H1 (cell line): ENCODE data around the gene PITX3. TPM values are rescaled to one million over a fixed set of nuclear protein-coding genes. Genes with fewer than 3 reads are reported as not detected.

Experiments
- CTCF ChIA-PET: fragments of 300-600 bp; sonication (Branson Sonifier 250); formaldehyde crosslinking; loops from one replicate; lab custom pipeline; 2021; ENCODE audit not compliant: partially characterized antibody; lab: Charles Lee
- POLR2A ChIA-PET: fragments of 300-600 bp; sonication (Branson Sonifier 250); formaldehyde crosslinking; loops from one replicate; lab custom pipeline; 2021; ENCODE audit warnings: inconsistent platforms; ENCODE audit not compliant: partially characterized antibody; lab: Charles Lee
- DNase-seq, 2 experiments: peaks; one replicate each; pipeline versions ENCODE4 v3.0.0 to v3.0.0-alpha.2; 2010 to 2022; ENCODE audit warnings: low spot score in 2 of 2, low read depth in 1 of 2, mixed read lengths in 1 of 2
- FAIRE-seq: peaks from 2 replicates; lab custom pipeline; 2011; peaks lifted over from hg19 to GRCh38; lab: Jason Lieb, UNC
- H2AFZ ChIP-seq: 2 replicates; pipeline ENCODE4 v1.8.1; 2012; ENCODE audit warnings: low read length, inconsistent platforms
- H2AK5ac ChIP-seq: 2 replicates; pipeline ENCODE4 v1.6.1; 2013; ENCODE audit warnings: low read depth, low read length
- H2BK120ac ChIP-seq: replicated peaks from 2 replicates; pipeline ENCODE3; 2013; ENCODE audit warnings: low read depth, low read length, inconsistent platforms
- H2BK12ac ChIP-seq: 2 replicates; pipeline ENCODE4 v1.6.1; 2013; ENCODE audit warnings: low read depth, low read length
- H2BK15ac ChIP-seq: 2 replicates; pipeline ENCODE4 v1.6.1; 2013; ENCODE audit warnings: low read length
- H2BK20ac ChIP-seq: 2 replicates; pipeline ENCODE4 v1.6.1; 2013; ENCODE audit warnings: low read length
- H2BK5ac ChIP-seq: 2 replicates; pipeline ENCODE4 v1.6.1; 2013; ENCODE audit warnings: low read depth, low read length
- H3K14ac ChIP-seq: 2 replicates; pipeline ENCODE4 v1.6.1; 2013; ENCODE audit warnings: inconsistent platforms; ENCODE audit not compliant: insufficient read length
- H3K18ac ChIP-seq: 2 replicates; pipeline ENCODE4 v1.6.1; 2013; ENCODE audit warnings: low read length; ENCODE audit errors: extremely low read depth
- H3K23ac ChIP-seq: 2 replicates; pipeline ENCODE4 v1.6.1; 2013; ENCODE audit warnings: inconsistent platforms; ENCODE audit not compliant: insufficient read length
- H3K23me2 ChIP-seq: 2 replicates; pipeline ENCODE4 v1.6.1; 2013; ENCODE audit warnings: low read depth, low read length
- H3K27ac ChIP-seq: 2 replicates; pipeline ENCODE4 v1.6.1; 2011; ENCODE audit warnings: low read depth, low read length, inconsistent platforms
- H3K27me3 ChIP-seq, 4 experiments: replicated peaks in 1 of 4; 1 replicate in 1 of 4; 2 replicates in 3 of 4; pipeline versions ENCODE4 v1.6.1 to v1.8.1; 2011 to 2013; ENCODE audit warnings: low read length in 3 of 4, mild to moderate bottlenecking in 3 of 4, inconsistent platforms in 2 of 4, mixed read lengths in 2 of 4, moderate library complexity in 1 of 4; ENCODE audit not compliant: control insufficient read depth in 3 of 4, insufficient read depth in 3 of 4; ENCODE audit errors: extremely low read depth in 1 of 4
- H3K36me3 ChIP-seq, 4 experiments: 2 replicates each; pipeline versions ENCODE4 v1.6.1 to v1.8.1; 2011 to 2013; ENCODE audit warnings: mild to moderate bottlenecking in 4 of 4, low read length in 3 of 4, moderate library complexity in 2 of 4, control low read depth in 1 of 4, inconsistent platforms in 1 of 4; ENCODE audit not compliant: insufficient read depth in 4 of 4, control insufficient read depth in 2 of 4
- H3K4ac ChIP-seq: replicated peaks from 2 replicates; pipeline ENCODE3; 2013; ENCODE audit warnings: low read length, low read depth, mixed read lengths, inconsistent platforms; ENCODE audit not compliant: insufficient read length
- H3K4me1 ChIP-seq, 4 experiments: replicated peaks in 1 of 4; 1 replicate in 1 of 4; 2 replicates in 3 of 4; pipeline versions ENCODE4 v1.6.1 to v1.8.1; 2011 to 2013; ENCODE audit warnings: low read length in 3 of 4, inconsistent platforms in 2 of 4, mixed read lengths in 1 of 4; ENCODE audit not compliant: insufficient read depth in 4 of 4, control insufficient read depth in 3 of 4
- H3K4me2 ChIP-seq, 2 experiments: 2 replicates each; pipeline versions ENCODE4 v1.6.1 to v1.8.1; 2011 to 2013; ENCODE audit warnings: low read depth in 2 of 2, low read length in 2 of 2, control low read depth in 1 of 2, inconsistent platforms in 1 of 2, mild to moderate bottlenecking in 1 of 2; ENCODE audit not compliant: insufficient read depth in 1 of 2
- H3K4me3 ChIP-seq, 4 experiments: fragments of 200-600, 300-600 bp in 1 of 4; sonication (generic), shearing (Covaris generic), sonication (Bioruptor Twin) in 1 of 4; 2 replicates each; pipeline versions ENCODE4 v1.5.1 to v1.8.1; 2011 to 2016; ENCODE audit warnings: low read length in 4 of 4, low read depth in 3 of 4, control low read depth in 2 of 4, inconsistent platforms in 2 of 4, mild to moderate bottlenecking in 2 of 4, mixed read lengths in 1 of 4, moderate library complexity in 1 of 4; ENCODE audit not compliant: insufficient read depth in 2 of 4; ENCODE audit errors: extremely low read depth in 1 of 4
- H3K56ac ChIP-seq: replicated peaks from 2 replicates; pipeline ENCODE3; 2013; ENCODE audit warnings: low read depth, mild to moderate bottlenecking, mixed read lengths, low read length, inconsistent platforms; ENCODE audit not compliant: insufficient read length
- H3K79me1 ChIP-seq: 2 replicates; pipeline ENCODE4 v1.6.1; 2013; ENCODE audit warnings: low read depth, low read length, control low read depth
- H3K79me2 ChIP-seq, 2 experiments: 2 replicates each; pipeline versions ENCODE4 v1.6.1 to v1.8.1; 2012 to 2013; ENCODE audit warnings: low read length in 2 of 2, mild to moderate bottlenecking in 2 of 2, inconsistent platforms in 1 of 2; ENCODE audit not compliant: insufficient read depth in 2 of 2, control insufficient read depth in 1 of 2
- H3K9ac ChIP-seq, 4 experiments: replicated peaks in 1 of 4; 1 replicate in 1 of 4; 2 replicates in 3 of 4; pipeline versions ENCODE4 v1.6.1 to v1.8.1; 2011 to 2013; ENCODE audit warnings: low read depth in 3 of 4, low read length in 3 of 4, control low read depth in 2 of 4, mild to moderate bottlenecking in 2 of 4, moderate library complexity in 2 of 4, inconsistent platforms in 1 of 4; ENCODE audit errors: extremely low read depth in 1 of 4
- H3K9me3 ChIP-seq, 2 experiments: 2 replicates each; pipeline versions ENCODE4 v1.6.1 to v1.8.1; 2012 to 2013; ENCODE audit warnings: mild to moderate bottlenecking in 2 of 2, moderate library complexity in 2 of 2, control low read depth in 1 of 2, inconsistent platforms in 1 of 2, low read depth in 1 of 2, low read length in 1 of 2, mixed read lengths in 1 of 2; ENCODE audit not compliant: insufficient read depth in 2 of 2
- H4K20me1 ChIP-seq, 2 experiments: replicated peaks in 1 of 2; 2 replicates each; pipeline versions ENCODE3 to v1.8.1; 2011 to 2013; ENCODE audit warnings: inconsistent platforms in 2 of 2, low read length in 2 of 2, mild to moderate bottlenecking in 1 of 2; ENCODE audit not compliant: insufficient read depth in 2 of 2, control insufficient read depth in 1 of 2
- H4K5ac ChIP-seq: 2 replicates; pipeline ENCODE4 v1.6.1; 2013; ENCODE audit warnings: low read length, low read depth, mixed read lengths, inconsistent platforms; ENCODE audit not compliant: insufficient read length
- H4K8ac ChIP-seq: 2 replicates; pipeline ENCODE4 v1.8.0; 2013; ENCODE audit warnings: mild to moderate bottlenecking, moderate library complexity, low read length, inconsistent platforms; ENCODE audit not compliant: insufficient read depth; ENCODE audit errors: extremely low read depth
- H4K91ac ChIP-seq: replicated peaks from 2 replicates; pipeline ENCODE3; 2013; ENCODE audit warnings: low read length, mixed read lengths, inconsistent platforms; ENCODE audit not compliant: insufficient read length
- ASH2L ChIP-seq: fragments of 200-600, 300-600 bp; sonication (generic); IDR thresholded peaks from one replicate; pipeline ENCODE4 v1.7.1; 2017; ENCODE audit warnings: low read length
- ATF2 ChIP-seq: IDR thresholded peaks from 2 replicates; pipeline ENCODE4 v1.6.1; 2012; ENCODE audit warnings: low read length, inconsistent platforms
- HDAC6 ChIP-seq: IDR thresholded peaks from one replicate; pipeline ENCODE4 v1.7.1; 2012; ENCODE audit warnings: low read depth, mild to moderate bottlenecking, inconsistent platforms, low read length, moderate library complexity
- KDM5A ChIP-seq: fragments of 200-600 bp; IDR thresholded peaks from 2 replicates; pipeline ENCODE4 v1.7.1; 2012; ENCODE audit warnings: mild to moderate bottlenecking, low read length, inconsistent platforms, mixed read lengths
- MAFK ChIP-seq: IDR thresholded peaks from 2 replicates; pipeline ENCODE4 v1.6.1; 2012; ENCODE audit warnings: low read depth, mild to moderate bottlenecking, improper control_type of control experiment, low read length
- NANOG ChIP-seq: IDR thresholded peaks from 2 replicates; pipeline ENCODE4 v1.6.1; 2011; ENCODE audit warnings: low read length, low read depth, mild to moderate bottlenecking, inconsistent platforms; ENCODE audit not compliant: insufficient read depth, poor library complexity, severe bottlenecking
- NRF1 ChIP-seq: IDR thresholded peaks from 2 replicates; pipeline ENCODE4 v1.6.1; 2011; ENCODE audit warnings: mild to moderate bottlenecking, low read depth, low read length, improper control_type of control experiment
- POLR2A ChIP-seq, 2 experiments: IDR thresholded peaks; 1 replicate in 1 of 2; 2 replicates in 1 of 2; pipeline ENCODE4 v1.6.1; 2011; ENCODE audit warnings: low read depth in 2 of 2, low read length in 2 of 2, mild to moderate bottlenecking in 2 of 2; ENCODE audit errors: control extremely low read depth in 1 of 2
- RBBP5 ChIP-seq: IDR thresholded peaks from 2 replicates; pipeline ENCODE4 v1.7.1; 2012; ENCODE audit warnings: low read depth, mild to moderate bottlenecking, inconsistent platforms, low read length, moderate library complexity, borderline replicate concordance
- TBP ChIP-seq: IDR thresholded peaks from 2 replicates; pipeline ENCODE4 v1.6.1; 2011; ENCODE audit warnings: low read depth, low read length, improper control_type of control experiment
- ZNF274 ChIP-seq: IDR thresholded peaks from 2 replicates; pipeline ENCODE4 v1.7.0; 2012; ENCODE audit warnings: low read length, borderline replicate concordance; ENCODE audit errors: extremely low read depth
- WGBS, 2 experiments: shearing (Covaris generic) in 1 of 2; methylation state at CpG; one replicate each; pipeline versions ENCODE4 v1.1.6 to v1.1.7; 2013 to 2015; ENCODE audit warnings: low lambda C conversion rate in 2 of 2, mixed read lengths in 2 of 2, inconsistent platforms in 1 of 2, low coverage in 1 of 2, missing lambda C conversion rate in 1 of 2; ENCODE audit not compliant: insufficient replicate concordance in 2 of 2, insufficient coverage in 1 of 2, insufficient read length in 1 of 2; ENCODE audit errors: extremely low coverage in 1 of 2, missing lambda C conversion rate in 1 of 2; 5-methylcytosine and 5-hydroxymethylcytosine counted together
- polyA plus RNA-seq, 7 experiments: library from polyadenylated mRNA; depleted of rRNA in 3 of 7; stranded (reverse) in 5 of 7; unstranded in 2 of 7; fragments of >200 nt in 5 of 7; fragments of 200-250 nt in 2 of 7; gene quantifications; 1 replicate in 5 of 7; 2 replicates in 1 of 7; 4 replicates in 1 of 7; pipeline versions ENCODE4 v1.2.1 to v1.2.3, GENCODE V29; 2011 to 2013; ENCODE audit warnings: missing spikeins in 2 of 7, mixed read lengths in 2 of 7
- total RNA-seq: library from RNA; stranded (reverse); fragmentation: NEBNext Ultra II Directional; extraction: Animal tissue kit (Norgen Biotek cat#: 25700); gene quantifications from 2 replicates; pipeline ENCODE4 v1.2.1, GENCODE V29; 2021
- TF ChIP-seq, protein P1 (sequence below): IDR thresholded peaks from 2 replicates; pipeline ENCODE4 v1.6.1; 2012; ENCODE audit warnings: inconsistent platforms

Gene PITX3
- total and polyA plus RNA-seq, 2 of the 8 experiments (the other 6 are each of a cell fraction or from before 2014, with no cell fraction given) = 0.18 to 0.41 TPM

- no peak overlapping the region for H2BK15ac ChIP-seq
- POLR2A ChIA-PET = no interaction called here
- H3K9ac ChIP-seq = no peak overlapping the region
- H2BK12ac ChIP-seq = no peak overlapping the region
- H4K8ac ChIP-seq = no peak overlapping the region
- no peak overlapping the region for H2BK20ac ChIP-seq
- H3K14ac ChIP-seq = no peak overlapping the region
- FAIRE-seq (no peak), DNase-seq (no peak)
- H2BK120ac ChIP-seq = no peak overlapping the region
- H3K9me3 ChIP-seq = no peaks in the 10 kb centered on the region
- no peak overlapping the region for H3K18ac ChIP-seq
- peaks cover 45 to 92% (median 77%) of the 10 kb centered on the region in 4 experiments for H3K27me3 ChIP-seq
- H3K56ac ChIP-seq = no peak overlapping the region
- no peaks in the 10 kb centered on the region for H3K79me2 ChIP-seq
- no peak overlapping the region for H3K4me2 ChIP-seq
- H2AK5ac ChIP-seq = no peak overlapping the region
- no peak overlapping the region for H2AFZ ChIP-seq
- H3K27ac ChIP-seq = no peak overlapping the region
- no peak overlapping the region for H3K4me3 ChIP-seq
- peaks cover 10% of the 10 kb centered on the region; the same call in 1 of the 2 replicates for H3K23me2 ChIP-seq
- H3K23ac ChIP-seq = no peak overlapping the region
- no peak overlapping the region for H4K91ac ChIP-seq
- peaks cover 0 to 18% (median 4%) of the 10 kb centered on the region in 4 experiments; a peak in 5 of 7 replicates for H3K4me1 ChIP-seq
- H3K36me3 ChIP-seq = no peaks in the 10 kb centered on the region; a peak in 1 of 8 replicates
- no peak overlapping the region for H4K5ac ChIP-seq
- no peak overlapping the region for H2BK5ac ChIP-seq
- CTCF ChIA-PET = interaction anchor here (0.6 to 24.6 kb wide), 8 partner anchors 7 to 162 kb away, joined by 3 to 862 read pairs (median 6); partner anchors contain the start of gene NFKB2
- H3K4ac ChIP-seq = no peak overlapping the region
- H4K20me1 ChIP-seq = peaks cover 0 to 13% of the 10 kb centered on the region in 2 experiments
- WGBS, 2 experiments = 72% methylated on average over 3 of the region's 4 CpGs; no CpG with 5 or more reads in 1 of the 2 experiments
- no peaks in the 10 kb centered on the region for H3K79me1 ChIP-seq
- TF ChIP-seq KDM5A (no peak), TBP (no peak), ATF2 (no peak), RBBP5 (no peak), NANOG (no peak), MAFK (no peak), NRF1 (no peak), HDAC6 (no peak), POLR2A (IDR thresholded peaks at IDR 0.05; ENCODE audit: control extremely low read depth in 1 of 2, low read depth in 2 of 2, low read length in 2 of 2) (no peak), ASH2L (no peak), ZNF274 (no peak)
- TF ChIP-seq, protein P1, sequence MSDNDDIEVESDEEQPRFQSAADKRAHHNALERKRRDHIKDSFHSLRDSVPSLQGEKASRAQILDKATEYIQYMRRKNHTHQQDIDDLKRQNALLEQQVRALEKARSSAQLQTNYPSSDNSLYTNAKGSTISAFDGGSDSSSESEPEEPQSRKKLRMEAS = no peak
These were observed 3.5 kb downstream of the PITX3 start for GRCh38 chr10:102237711-102238252.
